IPS-11a (cell line): ENCODE data around the gene HCK.

Experiments
- H3K4me3 ChIP-seq: one replicate; pipeline ENCODE4 v1.5.1; 2013; ENCODE audit warnings: low read depth, low read length, control low read depth

Gene HCK

GRCh38 chr20:32057656-32058184 lies 5.7 kb downstream of the HCK start:
- H3K4me3 ChIP-seq = no peak overlapping the region

GRCh38 chr20:32059189-32059588 lies 7.1 kb downstream of the HCK start:
- no peak overlapping the region for H3K4me3 ChIP-seq

- no peak overlapping the region for H3K4me3 ChIP-seq
Measured at GRCh38 chr20:32062776-32063170, 10.7 kb downstream of the HCK start.

- no peak overlapping the region for H3K4me3 ChIP-seq
Measured at GRCh38 chr20:32063695-32064094, 11.7 kb downstream of the HCK start.

GRCh38 chr20:32064667-32065066 lies 12.6 kb downstream of the HCK start:
- H3K4me3 ChIP-seq = no peak overlapping the region

- no peak overlapping the region for H3K4me3 ChIP-seq
Measured at GRCh38 chr20:32067234-32067821, 15.3 kb downstream of the HCK start.

- no peak overlapping the region for H3K4me3 ChIP-seq
Measured at GRCh38 chr20:32068174-32068573, 16.1 kb downstream of the HCK start.

- H3K4me3 ChIP-seq = no peak overlapping the region
Measured at GRCh38 chr20:32069711-32070110, 17.7 kb downstream of the HCK start.

GRCh38 chr20:32070282-32070681 lies 18.2 kb downstream of the HCK start:
- H3K4me3 ChIP-seq = no peak overlapping the region

- no peak overlapping the region for H3K4me3 ChIP-seq
Measured at GRCh38 chr20:32070690-32071213, 18.7 kb downstream of the HCK start.

GRCh38 chr20:32071395-32072167 lies 19.5 kb downstream of the HCK start:
- no peak overlapping the region for H3K4me3 ChIP-seq

- no peak overlapping the region for H3K4me3 ChIP-seq
Measured at GRCh38 chr20:32072168-32072750, 20.2 kb downstream of the HCK start.

- H3K4me3 ChIP-seq = no peak overlapping the region
Measured at GRCh38 chr20:32075534-32075933, 23.5 kb downstream of the HCK start.

GRCh38 chr20:32077190-32077589 lies 25.1 kb downstream of the HCK start:
- H3K4me3 ChIP-seq = no peak overlapping the region

- H3K4me3 ChIP-seq = no peak overlapping the region
Measured at GRCh38 chr20:32078322-32078721, 26.3 kb downstream of the HCK start.

GRCh38 chr20:32078791-32079190 lies 26.7 kb downstream of the HCK start:
- H3K4me3 ChIP-seq = no peak overlapping the region

GRCh38 chr20:32079655-32080109 lies 27.6 kb downstream of the HCK start:
- H3K4me3 ChIP-seq = no peak overlapping the region

GRCh38 chr20:32080783-32081182 lies 28.7 kb downstream of the HCK start:
- H3K4me3 ChIP-seq = no peak overlapping the region

- H3K4me3 ChIP-seq = no peak overlapping the region
Measured at GRCh38 chr20:32083469-32083868, 31.4 kb downstream of the HCK start.

GRCh38 chr20:32087070-32087469 lies 35.0 kb downstream of the HCK start:
- no peak overlapping the region for H3K4me3 ChIP-seq

- H3K4me3 ChIP-seq = no peak overlapping the region
Measured at GRCh38 chr20:32088759-32089158, 36.7 kb downstream of the HCK start.
